ENCODE measurements around the gene OR2C1. TPM values are rescaled to one million over a fixed set of nuclear protein-coding genes. Genes with fewer than 3 reads are reported as not detected.

Gene OR2C1
- total RNA-seq, 1 experiment from 2014 or later = not detected

DNA sequence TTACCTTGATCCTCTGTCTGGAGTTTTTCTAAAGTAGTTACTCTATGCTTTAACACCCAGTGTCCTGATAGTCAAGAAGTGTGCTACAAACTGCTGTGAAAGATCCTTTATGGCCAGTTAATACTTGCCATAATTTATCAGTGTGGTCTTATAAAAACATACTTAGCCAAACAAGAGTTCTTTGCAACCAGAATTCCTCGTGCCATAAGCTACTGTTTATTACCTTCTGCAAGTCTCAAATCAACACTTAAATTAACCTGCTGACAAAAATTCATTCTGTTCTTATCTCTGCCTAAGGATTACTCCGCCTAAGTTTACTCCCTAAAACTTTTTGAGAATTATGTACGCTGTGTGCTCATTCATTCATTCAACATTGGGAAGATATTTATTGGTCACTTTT lies 27.6 kb upstream of the OR2C1 start:
- no peak overlapping the region for H3K9ac ChIP-seq (ENCODE audit: extremely low read depth, insufficient read length, low read length)
- no CpG with 5 or more reads among the region's 3 CpGs for WGBS (ENCODE audit: extremely low coverage, insufficient read length, low lambda C conversion rate)
- H3K27ac Mint-ChIP-seq = no peak overlapping the region
- no peak overlapping the region for H2AFZ ChIP-seq (ENCODE audit: low read length)
- no peaks in the 10 kb centered on the region for H3K23me2 ChIP-seq (ENCODE audit: insufficient read length, low read depth, low read length, poor library complexity, severe bottlenecking)
- no peak overlapping the region for H3K4me3 Mint-ChIP-seq
- H4K8ac ChIP-seq (replicated peaks; ENCODE audit: insufficient read length, low read depth, low read length) = no peak overlapping the region
- H2BK15ac ChIP-seq (ENCODE audit: low read depth, low read length) = no peak overlapping the region
- H3K79me2 ChIP-seq (ENCODE audit: insufficient read depth, low read length) = no peaks in the 10 kb centered on the region
- H4K91ac ChIP-seq (ENCODE audit: insufficient read length, low read depth, low read length) = no peak overlapping the region
- no peak overlapping the region for H3K4ac ChIP-seq (ENCODE audit: low read depth, low read length)
- H3K4me1 ChIP-seq (ENCODE audit: insufficient read depth, low read length) = no peaks in the 10 kb centered on the region
- H2AK5ac ChIP-seq (ENCODE audit: insufficient read length, low read length) = no peak overlapping the region
- no peak overlapping the region for H2BK12ac ChIP-seq (ENCODE audit: insufficient read length, low read depth, low read length)
- H3K9me3 ChIP-seq (ENCODE audit: control insufficient read depth, low read depth, low read length) = peaks cover 11% of the 10 kb centered on the region
- peaks cover 10% of the 10 kb centered on the region for H3K27me3 Mint-ChIP-seq (ENCODE audit: low read depth)
- no peaks in the 10 kb centered on the region; a peak in 2 of 7 replicates for H3K36me3 Mint-ChIP-seq (ENCODE audit: insufficient read depth in 1 of 3, low read depth in 3 of 3)
- no peak for DNase-seq
- H3K79me1 ChIP-seq (ENCODE audit: insufficient read depth, low read depth, low read length, poor library complexity, severe bottlenecking) = no peaks in the 10 kb centered on the region
- H3K14ac ChIP-seq (ENCODE audit: insufficient read depth, low read length) = no peak overlapping the region
- no peaks in the 10 kb centered on the region for H4K20me1 ChIP-seq (ENCODE audit: control insufficient read depth, insufficient read depth, insufficient read length)
- H2BK120ac ChIP-seq (ENCODE audit: low read depth, low read length, poor library complexity, severe bottlenecking) = no peak overlapping the region
- H3K4me2 ChIP-seq (ENCODE audit: insufficient read depth, insufficient read length, low read length) = no peak overlapping the region
- no peak overlapping the region for H3K56ac ChIP-seq (ENCODE audit: insufficient read length, low read depth, low read length)
- no peak overlapping the region for H4K5ac ChIP-seq (ENCODE audit: insufficient read length, low read depth, low read length)
- H3K4me1 Mint-ChIP-seq = no peaks in the 10 kb centered on the region
- TF ChIP-seq, protein P1, sequence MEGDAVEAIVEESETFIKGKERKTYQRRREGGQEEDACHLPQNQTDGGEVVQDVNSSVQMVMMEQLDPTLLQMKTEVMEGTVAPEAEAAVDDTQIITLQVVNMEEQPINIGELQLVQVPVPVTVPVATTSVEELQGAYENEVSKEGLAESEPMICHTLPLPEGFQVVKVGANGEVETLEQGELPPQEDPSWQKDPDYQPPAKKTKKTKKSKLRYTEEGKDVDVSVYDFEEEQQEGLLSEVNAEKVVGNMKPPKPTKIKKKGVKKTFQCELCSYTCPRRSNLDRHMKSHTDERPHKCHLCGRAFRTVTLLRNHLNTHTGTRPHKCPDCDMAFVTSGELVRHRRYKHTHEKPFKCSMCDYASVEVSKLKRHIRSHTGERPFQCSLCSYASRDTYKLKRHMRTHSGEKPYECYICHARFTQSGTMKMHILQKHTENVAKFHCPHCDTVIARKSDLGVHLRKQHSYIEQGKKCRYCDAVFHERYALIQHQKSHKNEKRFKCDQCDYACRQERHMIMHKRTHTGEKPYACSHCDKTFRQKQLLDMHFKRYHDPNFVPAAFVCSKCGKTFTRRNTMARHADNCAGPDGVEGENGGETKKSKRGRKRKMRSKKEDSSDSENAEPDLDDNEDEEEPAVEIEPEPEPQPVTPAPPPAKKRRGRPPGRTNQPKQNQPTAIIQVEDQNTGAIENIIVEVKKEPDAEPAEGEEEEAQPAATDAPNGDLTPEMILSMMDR (conservative IDR thresholded peaks at IDR 0.05) = no peak
- no peaks in the 10 kb centered on the region for H3K27me3 ChIP-seq (ENCODE audit: insufficient read depth, low read length)
- peaks cover 47 to 49% of the 10 kb centered on the region in 2 experiments for H3K9me3 Mint-ChIP-seq
- H3K27ac ChIP-seq (ENCODE audit: insufficient read length, low read depth, low read length) = no peak overlapping the region
- H3T11ph ChIP-seq (ENCODE audit: low read length) = no peak overlapping the region
- H2BK20ac ChIP-seq (ENCODE audit: low read depth, low read length, poor library complexity, severe bottlenecking) = no peak overlapping the region
- no peak overlapping the region for H3K18ac ChIP-seq (ENCODE audit: insufficient read length, low read depth, low read length)
- H2BK5ac ChIP-seq (ENCODE audit: insufficient read length, low read length) = no peak overlapping the region
- no peak overlapping the region for H3K23ac ChIP-seq (ENCODE audit: insufficient read length, low read depth, low read length)

Data from H9 (cell line).